Measurements from ENCODE around the gene JAG1. TPM values are rescaled to one million over a fixed set of nuclear protein-coding genes. Genes with fewer than 3 reads are reported as not detected.

The JAG1 gene
- total and polyA plus RNA-seq, 2 of the 4 experiments (the other 2 are of a cell fraction): 10.2 to 22.6 TPM

DNA sequence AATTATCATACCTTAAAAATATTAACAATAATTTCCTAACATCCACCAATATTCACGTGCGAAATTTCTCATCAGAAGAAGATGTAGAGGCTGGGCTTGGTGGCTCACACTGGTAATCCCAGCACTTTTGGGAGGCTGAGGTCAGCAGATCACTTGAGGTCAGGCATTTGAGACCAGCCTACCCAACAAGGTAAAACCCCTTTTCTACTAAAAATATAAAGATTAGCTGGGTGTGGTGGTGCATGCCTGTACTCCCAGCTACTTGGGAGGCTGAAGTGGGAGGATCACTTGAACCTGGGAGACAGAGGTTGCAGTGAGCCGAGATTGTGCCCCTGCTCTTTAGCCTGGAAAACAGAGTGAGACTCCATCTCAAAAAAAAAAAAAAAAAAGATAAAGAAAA is 36.1 kb upstream of the JAG1 start:
- no peak for TF ChIP-seq NFE2L2 (IDR thresholded peaks at IDR 0.05; ENCODE audit: low read depth, low read length)
- TF ChIP-seq, protein P1, sequence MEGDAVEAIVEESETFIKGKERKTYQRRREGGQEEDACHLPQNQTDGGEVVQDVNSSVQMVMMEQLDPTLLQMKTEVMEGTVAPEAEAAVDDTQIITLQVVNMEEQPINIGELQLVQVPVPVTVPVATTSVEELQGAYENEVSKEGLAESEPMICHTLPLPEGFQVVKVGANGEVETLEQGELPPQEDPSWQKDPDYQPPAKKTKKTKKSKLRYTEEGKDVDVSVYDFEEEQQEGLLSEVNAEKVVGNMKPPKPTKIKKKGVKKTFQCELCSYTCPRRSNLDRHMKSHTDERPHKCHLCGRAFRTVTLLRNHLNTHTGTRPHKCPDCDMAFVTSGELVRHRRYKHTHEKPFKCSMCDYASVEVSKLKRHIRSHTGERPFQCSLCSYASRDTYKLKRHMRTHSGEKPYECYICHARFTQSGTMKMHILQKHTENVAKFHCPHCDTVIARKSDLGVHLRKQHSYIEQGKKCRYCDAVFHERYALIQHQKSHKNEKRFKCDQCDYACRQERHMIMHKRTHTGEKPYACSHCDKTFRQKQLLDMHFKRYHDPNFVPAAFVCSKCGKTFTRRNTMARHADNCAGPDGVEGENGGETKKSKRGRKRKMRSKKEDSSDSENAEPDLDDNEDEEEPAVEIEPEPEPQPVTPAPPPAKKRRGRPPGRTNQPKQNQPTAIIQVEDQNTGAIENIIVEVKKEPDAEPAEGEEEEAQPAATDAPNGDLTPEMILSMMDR (conservative IDR thresholded peaks at IDR 0.05; ENCODE audit: low read depth, low read length): no peak
- no peak for TF ChIP-seq MXI1 (IDR thresholded peaks at IDR 0.05; ENCODE audit: borderline replicate concordance, low read depth, low read length)
- no peak for TF ChIP-seq RAD21 (IDR thresholded peaks at IDR 0.05; ENCODE audit: low read length)
- TF ChIP-seq POLR2A (IDR thresholded peaks at IDR 0.05; ENCODE audit: low read depth, low read length): no peak
- TF ChIP-seq, protein P2, sequence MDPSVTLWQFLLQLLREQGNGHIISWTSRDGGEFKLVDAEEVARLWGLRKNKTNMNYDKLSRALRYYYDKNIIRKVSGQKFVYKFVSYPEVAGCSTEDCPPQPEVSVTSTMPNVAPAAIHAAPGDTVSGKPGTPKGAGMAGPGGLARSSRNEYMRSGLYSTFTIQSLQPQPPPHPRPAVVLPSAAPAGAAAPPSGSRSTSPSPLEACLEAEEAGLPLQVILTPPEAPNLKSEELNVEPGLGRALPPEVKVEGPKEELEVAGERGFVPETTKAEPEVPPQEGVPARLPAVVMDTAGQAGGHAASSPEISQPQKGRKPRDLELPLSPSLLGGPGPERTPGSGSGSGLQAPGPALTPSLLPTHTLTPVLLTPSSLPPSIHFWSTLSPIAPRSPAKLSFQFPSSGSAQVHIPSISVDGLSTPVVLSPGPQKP (IDR thresholded peaks at IDR 0.05; ENCODE audit: borderline replicate concordance, low read depth, low read length): no peak
- no peak for TF ChIP-seq BHLHE40 (IDR thresholded peaks at IDR 0.05; ENCODE audit: low read depth, low read length)
- no peak for TF ChIP-seq RCOR1 (IDR thresholded peaks at IDR 0.05; ENCODE audit: insufficient replicate concordance, low read length)
- TF ChIP-seq MAZ (IDR thresholded peaks at IDR 0.05; ENCODE audit: borderline replicate concordance, low read depth, low read length): no peak
- no peak for TF ChIP-seq RFX5 (IDR thresholded peaks at IDR 0.05; ENCODE audit: low read depth, low read length)
- TF ChIP-seq CHD1 (IDR thresholded peaks at IDR 0.05; ENCODE audit: low read depth, low read length): no peak
- TF ChIP-seq SMC3 (IDR thresholded peaks at IDR 0.05; ENCODE audit: low read depth, low read length): no peak
- TF ChIP-seq CEBPB (IDR thresholded peaks at IDR 0.05; ENCODE audit: low read depth, low read length): no peak
- TF ChIP-seq MAFK (IDR thresholded peaks at IDR 0.05; ENCODE audit: low read depth, low read length): no peak
- TF ChIP-seq, protein P3, sequence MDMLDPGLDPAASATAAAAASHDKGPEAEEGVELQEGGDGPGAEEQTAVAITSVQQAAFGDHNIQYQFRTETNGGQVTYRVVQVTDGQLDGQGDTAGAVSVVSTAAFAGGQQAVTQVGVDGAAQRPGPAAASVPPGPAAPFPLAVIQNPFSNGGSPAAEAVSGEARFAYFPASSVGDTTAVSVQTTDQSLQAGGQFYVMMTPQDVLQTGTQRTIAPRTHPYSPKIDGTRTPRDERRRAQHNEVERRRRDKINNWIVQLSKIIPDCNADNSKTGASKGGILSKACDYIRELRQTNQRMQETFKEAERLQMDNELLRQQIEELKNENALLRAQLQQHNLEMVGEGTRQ (IDR thresholded peaks at IDR 0.05; ENCODE audit: low read depth, low read length): no peak
- TF ChIP-seq FOS (IDR thresholded peaks at IDR 0.05; ENCODE audit: low read depth, low read length): no peak
- Histone ChIP-seq H3K23ac (ENCODE audit: low read depth, low read length) (no peak overlapping the region), H4K5ac (ENCODE audit: low read depth, low read length) (no peak overlapping the region), H3K27ac (ENCODE audit: insufficient read depth, low read length) (no peak overlapping the region), H2BK120ac (ENCODE audit: low read depth, low read length) (no peak overlapping the region), H2BK5ac (ENCODE audit: low read depth, low read length, poor library complexity, severe bottlenecking) (no peak overlapping the region), H3K36me3 (ENCODE audit: control insufficient read depth, insufficient read depth, low read length) (no peaks in the 10 kb centered on the region), H3K4me3 (ENCODE audit: insufficient read depth, low read depth, low read length) (no peak overlapping the region), H3K4me1 (ENCODE audit: control insufficient read depth, insufficient read depth, low read length) (peaks cover 10% of the 10 kb centered on the region), H2AK9ac (replicated peaks; ENCODE audit: low read depth, low read length, poor library complexity) (no peak overlapping the region), H3K9me1 (ENCODE audit: insufficient read depth, low read length) (peaks cover 15% of the 10 kb centered on the region), H2BK20ac (ENCODE audit: low read depth, low read length) (peak overlapping the region; percentile 40; the same call in 1 of the 2 replicates), H3K27me3 (ENCODE audit: control insufficient read depth, insufficient read depth, low read length) (no peaks in the 10 kb centered on the region), H3K9ac (ENCODE audit: low read depth, low read length) (no peak overlapping the region), H4K20me1 (ENCODE audit: insufficient read depth, low read length) (no peaks in the 10 kb centered on the region), H3K9me3 (ENCODE audit: control insufficient read depth, insufficient read depth, low read length) (no peaks in the 10 kb centered on the region), H3K4ac (ENCODE audit: low read depth, low read length) (no peak overlapping the region), H3K79me1 (ENCODE audit: low read depth in 1 of 2, low read length in 2 of 2) (no peaks in the 10 kb centered on the region), H2AFZ (replicated peaks; ENCODE audit: low read length, poor library complexity) (no peak overlapping the region), H3K4me2 (ENCODE audit: low read depth, low read length) (no peak overlapping the region), H3K18ac (ENCODE audit: low read depth, low read length) (peak overlapping the region; percentile 55; the same call in 1 of the 2 replicates), H3K56ac (ENCODE audit: extremely low read depth, insufficient read depth, low read length) (no peak overlapping the region), H2BK15ac (ENCODE audit: low read depth, low read length) (no peak overlapping the region), H3K14ac (replicated peaks; ENCODE audit: low read depth, low read length) (no peak overlapping the region; the same call in 1 of the 2 replicates), H2AK5ac (ENCODE audit: low read depth, low read length) (no peak overlapping the region), H4K91ac (ENCODE audit: insufficient read depth, low read depth, low read length) (no peak overlapping the region), H4K8ac (ENCODE audit: low read depth in 2 of 2, low read length in 2 of 2) (no peak overlapping the region)
- DNase-seq: no peak
- in situ Hi-C loops (cut with MboI; ENCODE audit: low sequenced_read_pairs): no loop called here
- CTCF ChIA-PET: no interaction called here
- dilution Hi-C loops (cut with HindIII; ENCODE audit: low sequenced_read_pairs, unreplicated experiment): no loop called here
- WGBS, 2 experiments (ENCODE audit: extremely low coverage in 2 of 2, insufficient read length in 1 of 2): 100% methylated on average over 2 of the region's 3 CpGs; no CpG with 5 or more reads in 1 of the 2 experiments
- no TSS peak for BruUV-seq (replicated peaks)
- ATAC-seq (ENCODE audit: low read depth): no peak
- POLR2A ChIA-PET (ENCODE audit: unreplicated experiment): no interaction called here
- intact Hi-C loops (cut with micrococcal nuclease): loop anchor here (5.0 kb wide), 1 partner anchor 212 kb away; no protein-coding TSS in a partner anchor

All from IMR-90 (cell line).